ENCODE results near the gene TBC1D9.

TBC1D9 gene

GRCh38 chr4:140630246-140630645 is 125.9 kb downstream of the TBC1D9 start:
- TF ChIP-seq ZNF274 (IDR thresholded peaks at IDR 0.05; ENCODE audit: low read depth, low read length) = no peak
- no peak overlapping the region for H3K4me3 ChIP-seq (ENCODE audit: low read length)

- TF ChIP-seq ZNF274 (IDR thresholded peaks at IDR 0.05; ENCODE audit: low read depth, low read length) = no peak
- H3K4me3 ChIP-seq (ENCODE audit: low read length) = no peak overlapping the region
Measured at GRCh38 chr4:140628016-140628415, 128.2 kb downstream of the TBC1D9 start.

GRCh38 chr4:140626661-140627376 is 129.4 kb downstream of the TBC1D9 start:
- no peak for TF ChIP-seq ZNF274 (IDR thresholded peaks at IDR 0.05; ENCODE audit: low read depth, low read length)
- H3K4me3 ChIP-seq (ENCODE audit: low read length) = no peak overlapping the region

GRCh38 chr4:140622333-140622958 is 133.7 kb downstream of the TBC1D9 start:
- no peak for TF ChIP-seq ZNF274 (IDR thresholded peaks at IDR 0.05; ENCODE audit: low read depth, low read length)
- H3K4me3 ChIP-seq (ENCODE audit: low read length) = no peak overlapping the region

- no peak for TF ChIP-seq ZNF274 (IDR thresholded peaks at IDR 0.05; ENCODE audit: low read depth, low read length)
- no peak overlapping the region for H3K4me3 ChIP-seq (ENCODE audit: low read length)
Measured at GRCh38 chr4:140621161-140621560, 135.0 kb downstream of the TBC1D9 start.

GRCh38 chr4:140617499-140618248 is 138.5 kb downstream of the TBC1D9 start:
- TF ChIP-seq ZNF274 (IDR thresholded peaks at IDR 0.05; ENCODE audit: low read depth, low read length) = no peak
- H3K4me3 ChIP-seq (ENCODE audit: low read length) = no peak overlapping the region

- H3K4me3 ChIP-seq (ENCODE audit: low read length) = no peak overlapping the region
- TF ChIP-seq ZNF274 (IDR thresholded peaks at IDR 0.05; ENCODE audit: low read depth, low read length) = no peak
Measured at GRCh38 chr4:140615451-140615850, 140.7 kb downstream of the TBC1D9 start.

GRCh38 chr4:140612357-140612756 is 143.8 kb downstream of the TBC1D9 start:
- TF ChIP-seq ZNF274 (IDR thresholded peaks at IDR 0.05; ENCODE audit: low read depth, low read length) = no peak
- H3K4me3 ChIP-seq (ENCODE audit: low read length) = no peak overlapping the region

- no peak for TF ChIP-seq ZNF274 (IDR thresholded peaks at IDR 0.05; ENCODE audit: low read depth, low read length)
- H3K4me3 ChIP-seq (ENCODE audit: low read length) = no peak overlapping the region
Measured at GRCh38 chr4:140611854-140612253, 144.3 kb downstream of the TBC1D9 start.

GRCh38 chr4:140609548-140610425 is 146.4 kb downstream of the TBC1D9 start:
- H3K4me3 ChIP-seq (ENCODE audit: low read length) = no peak overlapping the region
- no peak for TF ChIP-seq ZNF274 (IDR thresholded peaks at IDR 0.05; ENCODE audit: low read depth, low read length)

- no peak for TF ChIP-seq ZNF274 (IDR thresholded peaks at IDR 0.05; ENCODE audit: low read depth, low read length)
- H3K4me3 ChIP-seq (ENCODE audit: low read length) = no peak overlapping the region
Measured at GRCh38 chr4:140607852-140608251, 148.3 kb downstream of the TBC1D9 start.

GRCh38 chr4:140604544-140604943 is 151.6 kb downstream of the TBC1D9 start:
- no peak overlapping the region for H3K4me3 ChIP-seq (ENCODE audit: low read length)
- no peak for TF ChIP-seq ZNF274 (IDR thresholded peaks at IDR 0.05; ENCODE audit: low read depth, low read length)

GRCh38 chr4:140603286-140603685 is 152.9 kb downstream of the TBC1D9 start:
- no peak overlapping the region for H3K4me3 ChIP-seq (ENCODE audit: low read length)
- no peak for TF ChIP-seq ZNF274 (IDR thresholded peaks at IDR 0.05; ENCODE audit: low read depth, low read length)

- no peak overlapping the region for H3K4me3 ChIP-seq (ENCODE audit: low read length)
- TF ChIP-seq ZNF274 (IDR thresholded peaks at IDR 0.05; ENCODE audit: low read depth, low read length) = no peak
Measured at GRCh38 chr4:140602714-140603113, 153.5 kb downstream of the TBC1D9 start.

Measured in GM08714 (cell line).